H9 (cell line): ENCODE results near the gene MID1. TPM values are rescaled to one million over a fixed set of nuclear protein-coding genes. Genes with fewer than 3 reads are reported as not detected.

Experiments used
- DNase-seq: peaks from one replicate; pipeline ENCODE4 v3.0.0-alpha.2; 2017
- H2AFZ ChIP-seq: one replicate; pipeline ENCODE4 v1.6.1; 2013; ENCODE audit warnings: mild to moderate bottlenecking, low read length, control low read depth, moderate library complexity
- H2AK5ac ChIP-seq: 2 replicates; pipeline ENCODE4 v1.6.1; 2013; ENCODE audit warnings: low read length, control low read depth, mixed read lengths; ENCODE audit not compliant: insufficient read length
- H2BK120ac ChIP-seq: one replicate; pipeline ENCODE4 v1.6.1; 2013; ENCODE audit warnings: low read depth, mild to moderate bottlenecking, low read length, control low read depth, inconsistent platforms; ENCODE audit not compliant: poor library complexity, severe bottlenecking
- H2BK12ac ChIP-seq: 2 replicates; pipeline ENCODE4 v1.6.1; 2013; ENCODE audit warnings: low read length, control low read depth, mixed read lengths, low read depth; ENCODE audit not compliant: insufficient read length
- H2BK15ac ChIP-seq: 2 replicates; pipeline ENCODE4 v1.6.1; 2013; ENCODE audit warnings: low read depth, low read length, control low read depth
- H2BK20ac ChIP-seq: one replicate; pipeline ENCODE4 v1.6.1; 2013; ENCODE audit warnings: low read depth, mild to moderate bottlenecking, low read length, control low read depth, inconsistent platforms; ENCODE audit not compliant: poor library complexity, severe bottlenecking
- H2BK5ac ChIP-seq: 2 replicates; pipeline ENCODE4 v1.6.1; 2013; ENCODE audit warnings: low read length, control low read depth, mixed read lengths; ENCODE audit not compliant: insufficient read length
- H3K14ac ChIP-seq: 2 replicates; pipeline ENCODE4 v1.6.1; 2013; ENCODE audit warnings: low read length, control low read depth; ENCODE audit not compliant: insufficient read depth
- H3K18ac ChIP-seq: 2 replicates; pipeline ENCODE4 v1.6.1; 2013; ENCODE audit warnings: low read depth, mild to moderate bottlenecking, mixed read lengths, low read length, control low read depth; ENCODE audit not compliant: insufficient read length
- H3K23ac ChIP-seq: 2 replicates; pipeline ENCODE4 v1.6.1; 2013; ENCODE audit warnings: low read length, control low read depth, mixed read lengths, low read depth; ENCODE audit not compliant: insufficient read length
- H3K23me2 ChIP-seq: 2 replicates; pipeline ENCODE4 v1.6.1; 2013; ENCODE audit warnings: low read depth, mild to moderate bottlenecking, mixed read lengths, low read length, control low read depth; ENCODE audit not compliant: insufficient read length, poor library complexity, severe bottlenecking
- H3K27ac ChIP-seq: 2 replicates; pipeline ENCODE4 v1.5.1; 2013; ENCODE audit warnings: low read length, control low read depth, mixed read lengths, low read depth; ENCODE audit not compliant: insufficient read length
- H3K27me3 ChIP-seq: 2 replicates; pipeline ENCODE4 v1.6.1; 2013; ENCODE audit warnings: low read length, control low read depth, inconsistent platforms; ENCODE audit not compliant: insufficient read depth
- H3K4ac ChIP-seq: 2 replicates; pipeline ENCODE4 v1.6.1; 2013; ENCODE audit warnings: low read depth, mild to moderate bottlenecking, control low read depth, inconsistent platforms, low read length, moderate library complexity
- H3K4me1 ChIP-seq: 2 replicates; pipeline ENCODE4 v1.6.1; 2013; ENCODE audit warnings: low read length, control low read depth, inconsistent platforms; ENCODE audit not compliant: insufficient read depth
- H3K4me2 ChIP-seq: 2 replicates; pipeline ENCODE4 v1.6.1; 2013; ENCODE audit warnings: low read length, control low read depth, mixed read lengths; ENCODE audit not compliant: insufficient read length, insufficient read depth
- H3K56ac ChIP-seq: 2 replicates; pipeline ENCODE4 v1.6.1; 2013; ENCODE audit warnings: low read depth, mild to moderate bottlenecking, mixed read lengths, low read length, control low read depth; ENCODE audit not compliant: insufficient read length
- H3K79me1 ChIP-seq: 2 replicates; pipeline ENCODE4 v1.6.1; 2013; ENCODE audit warnings: low read depth, mild to moderate bottlenecking, moderate library complexity, low read length, control low read depth, inconsistent platforms; ENCODE audit not compliant: insufficient read depth, poor library complexity, severe bottlenecking
- H3K79me2 ChIP-seq: 2 replicates; pipeline ENCODE4 v1.6.1; 2013; ENCODE audit warnings: low read length, control low read depth, inconsistent platforms; ENCODE audit not compliant: insufficient read depth
- H3K9ac ChIP-seq: 2 replicates; pipeline ENCODE4 v1.6.1; 2013; ENCODE audit warnings: low read length, control low read depth, mixed read lengths; ENCODE audit not compliant: insufficient read length; ENCODE audit errors: extremely low read depth
- H3K9me3 ChIP-seq: one replicate; pipeline ENCODE4 v1.6.1; 2013; ENCODE audit warnings: low read depth, low read length, inconsistent platforms; ENCODE audit not compliant: control insufficient read depth
- H3T11ph ChIP-seq: one replicate; pipeline ENCODE4 v1.6.1; 2013; ENCODE audit warnings: mild to moderate bottlenecking, low read length, control low read depth, inconsistent platforms
- H4K20me1 ChIP-seq: one replicate; pipeline ENCODE4 v1.6.1; 2013; ENCODE audit not compliant: control insufficient read depth, insufficient read length, insufficient read depth
- H4K5ac ChIP-seq: 2 replicates; pipeline ENCODE4 v1.6.1; 2013; ENCODE audit warnings: low read depth, mild to moderate bottlenecking, mixed read lengths, low read length, control low read depth; ENCODE audit not compliant: insufficient read length
- H4K8ac ChIP-seq: replicated peaks from 2 replicates; pipeline ENCODE4 v1.6.1; 2013; ENCODE audit warnings: low read length, control low read depth, mixed read lengths, low read depth; ENCODE audit not compliant: insufficient read length
- H4K91ac ChIP-seq: 2 replicates; pipeline ENCODE4 v1.6.1; 2013; ENCODE audit warnings: low read depth, mild to moderate bottlenecking, moderate library complexity, mixed read lengths, low read length, control low read depth; ENCODE audit not compliant: insufficient read length
- H3K27ac Mint-ChIP-seq, 3 experiments: 2 replicates in 2 of 3; 3 replicates in 1 of 3; pipeline ENCODE4 v1.8.0; 2020 to 2021; ENCODE audit warnings: mixed read lengths in 3 of 3, mild to moderate bottlenecking in 1 of 3, moderate library complexity in 1 of 3
- H3K27me3 Mint-ChIP-seq: 2 replicates; pipeline ENCODE4 v1.8.0; 2021; ENCODE audit warnings: low read depth, mild to moderate bottlenecking, moderate library complexity, mixed read lengths
- H3K36me3 Mint-ChIP-seq, 3 experiments: 2 replicates in 2 of 3; 3 replicates in 1 of 3; pipeline ENCODE4 v1.8.0; 2020 to 2021; ENCODE audit warnings: low read depth in 3 of 3, mixed read lengths in 3 of 3; ENCODE audit not compliant: insufficient read depth in 1 of 3
- H3K4me1 Mint-ChIP-seq, 2 experiments: 2 replicates each; pipeline ENCODE4 v1.8.0; 2020; ENCODE audit warnings: mixed read lengths in 2 of 2
- H3K4me3 Mint-ChIP-seq, 2 experiments: 2 replicates in 1 of 2; 3 replicates in 1 of 2; pipeline ENCODE4 v1.8.0; 2020 to 2021; ENCODE audit warnings: mild to moderate bottlenecking in 2 of 2, mixed read lengths in 2 of 2, moderate library complexity in 1 of 2
- H3K9me3 Mint-ChIP-seq, 2 experiments: 2 replicates in 1 of 2; 3 replicates in 1 of 2; pipeline ENCODE4 v1.8.0; 2020; ENCODE audit warnings: mild to moderate bottlenecking in 2 of 2, mixed read lengths in 2 of 2, moderate library complexity in 1 of 2
- CTCF ChIP-seq: fragments of 200-600 bp; sonication (generic); conservative IDR thresholded peaks from 3 replicates; pipeline ENCODE4 v1.8.0; 2021; ENCODE audit warnings: antibody characterized with exemption, mild to moderate bottlenecking
- WGBS: extraction: QIAGEN DNeasy Blood & Tissue Kit; methylation state at CpG from one replicate; pipeline ENCODE4 v1.1.7; 2013; ENCODE audit warnings: missing lambda C conversion rate, low lambda C conversion rate, mixed read lengths; ENCODE audit not compliant: insufficient read length; ENCODE audit errors: extremely low coverage; 5-methylcytosine and 5-hydroxymethylcytosine counted together
- total RNA-seq: library from RNA; stranded (reverse); gene quantifications from 2 replicates; pipeline ENCODE4 v1.2.1, GENCODE V29; 2021

Gene MID1
- total RNA-seq, 1 experiment from 2014 or later, result 32.9 TPM

- no peak overlapping the region for H3T11ph ChIP-seq
- H2BK120ac ChIP-seq, result no peak overlapping the region
- no peak overlapping the region for H2BK12ac ChIP-seq
- Mint-ChIP-seq H3K9me3 (peaks cover 30 to 43% of the 10 kb centered on the region in 2 experiments), H3K36me3 (peaks cover 33 to 68% (median 59%) of the 10 kb centered on the region in 3 experiments), H3K27me3 (no peaks in the 10 kb centered on the region), H3K27ac (no peak overlapping the region), H3K4me1 (no peaks in the 10 kb centered on the region), H3K4me3 (no peak overlapping the region)
- no peak overlapping the region for H3K23ac ChIP-seq
- DNase-seq, result no peak
- no peak overlapping the region for H2BK15ac ChIP-seq
- no peak overlapping the region for H3K4me2 ChIP-seq
- no peaks in the 10 kb centered on the region for H3K4me1 ChIP-seq
- no peak overlapping the region for H3K14ac ChIP-seq
- H4K20me1 ChIP-seq, result no peaks in the 10 kb centered on the region
- H3K4ac ChIP-seq, result no peak overlapping the region
- no peak overlapping the region for H3K18ac ChIP-seq
- H3K79me1 ChIP-seq, result peaks cover 3% of the 10 kb centered on the region
- no peak overlapping the region for H3K27ac ChIP-seq
- no peak overlapping the region for H2BK20ac ChIP-seq
- no peak overlapping the region for H4K5ac ChIP-seq
- peaks cover 10% of the 10 kb centered on the region for H3K9me3 ChIP-seq
- H2AFZ ChIP-seq, result no peak overlapping the region
- no peaks in the 10 kb centered on the region for H3K79me2 ChIP-seq
- no peak overlapping the region for H2BK5ac ChIP-seq
- no peak overlapping the region for H4K8ac ChIP-seq
- no peaks in the 10 kb centered on the region for H3K27me3 ChIP-seq
- no peak for TF ChIP-seq CTCF
- no peaks in the 10 kb centered on the region for H3K23me2 ChIP-seq
- no peak overlapping the region for H3K9ac ChIP-seq
- H4K91ac ChIP-seq, result no peak overlapping the region
- WGBS, result no CpG with 5 or more reads among the region's 1 CpG
- H3K56ac ChIP-seq, result no peak overlapping the region
- H2AK5ac ChIP-seq, result no peak overlapping the region
These were observed 166.4 kb downstream of the MID1 start for GRCh38 chrX:10453945-10454344.
